ENCODE results near the gene PDE2A. TPM values are rescaled to one million over a fixed set of nuclear protein-coding genes. Genes with fewer than 3 reads are reported as not detected.

Gene PDE2A
- polyA plus RNA-seq, 1 experiment, result 0.64 TPM

DNA sequence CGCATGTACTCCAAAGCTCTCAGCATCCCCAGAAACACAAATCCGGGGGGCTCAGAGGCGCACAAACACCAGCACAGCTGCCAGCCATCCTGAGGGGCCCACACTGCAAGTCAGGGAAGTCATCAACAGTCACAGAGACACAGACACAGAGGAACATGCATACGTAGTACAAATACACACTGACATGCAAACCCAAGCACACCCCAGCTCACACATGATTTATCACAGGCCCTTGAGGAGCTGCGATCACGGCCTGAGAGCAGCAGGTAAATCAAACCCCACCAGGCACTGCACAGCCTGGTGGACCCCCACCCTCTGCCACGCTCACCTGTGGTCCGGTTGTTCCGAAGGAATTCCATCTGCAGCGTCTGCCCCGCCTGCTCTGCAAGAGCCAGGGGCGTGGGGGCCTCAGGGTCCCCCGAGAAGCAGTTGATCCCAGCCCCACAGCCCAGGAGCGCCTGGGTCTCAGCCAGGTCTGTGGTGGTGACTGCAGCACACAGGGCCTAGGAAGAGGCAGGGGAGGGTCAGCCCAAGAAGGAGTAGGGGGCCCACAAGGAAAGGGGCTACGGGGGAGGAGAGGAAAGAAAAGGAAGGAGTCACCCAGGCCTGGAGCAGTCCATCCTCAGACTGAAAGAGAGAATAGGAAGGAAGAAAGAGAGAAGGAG, 28.5 kb upstream of the PDE2A start:
- peaks cover 45% of the 10 kb centered on the region for H3K36me3 ChIP-seq (ENCODE audit: control insufficient read depth, insufficient read depth, low read length)
- ChIA-PET POLR2A (interaction anchor here (0.6 to 0.7 kb wide), 4 partner anchors 10 to 350 kb away, joined by 3 to 8 read pairs (median 4); no protein-coding TSS in a partner anchor), CTCF (interaction anchor here (0.7 to 5.1 kb wide), 11 partner anchors 11 to 475 kb away, joined by 3 to 43 read pairs (median 6); partner anchors contain the start of gene STARD10)
- peak overlapping the region; percentile 5; the same call in 1 of the 2 replicates for H3K4me3 ChIP-seq (ENCODE audit: low read depth, low read length)
- no peaks in the 10 kb centered on the region for H3K27me3 ChIP-seq (ENCODE audit: control insufficient read depth, insufficient read depth, low read length)
- no peak for DNase-seq (ENCODE audit: low read depth)
- no peak for TF ChIP-seq CTCF (IDR thresholded peaks at IDR 0.05; ENCODE audit: insufficient read depth, low read depth, low read length)

GRCh38 chr11:72702096-72702495, 27.9 kb upstream of the PDE2A start:
- POLR2A ChIA-PET, result interaction anchor here (0.6 to 0.7 kb wide), 2 partner anchors 105 to 349 kb away, joined by 4 to 8 read pairs; no protein-coding TSS in a partner anchor
- Histone ChIP-seq H3K27me3 (ENCODE audit: control insufficient read depth, insufficient read depth, low read length) (no peaks in the 10 kb centered on the region), H3K4me3 (ENCODE audit: low read depth, low read length) (no peak overlapping the region), H3K36me3 (ENCODE audit: control insufficient read depth, insufficient read depth, low read length) (peaks cover 45% of the 10 kb centered on the region)
- no peak for DNase-seq (ENCODE audit: low read depth)
- CTCF ChIA-PET, result interaction anchor here (1.1 to 5.1 kb wide), 5 partner anchors 10 to 116 kb away, joined by 4 to 43 read pairs (median 9); partner anchors contain the start of gene STARD10
- no peak for TF ChIP-seq CTCF (IDR thresholded peaks at IDR 0.05; ENCODE audit: insufficient read depth, low read depth, low read length)

GRCh38 chr11:72701466-72701865, 27.2 kb upstream of the PDE2A start:
- no peak for DNase-seq (ENCODE audit: low read depth)
- POLR2A ChIA-PET, result no interaction called here
- Histone ChIP-seq H3K4me3 (ENCODE audit: low read depth, low read length) (no peak overlapping the region), H3K27me3 (ENCODE audit: control insufficient read depth, insufficient read depth, low read length) (no peaks in the 10 kb centered on the region), H3K36me3 (ENCODE audit: control insufficient read depth, insufficient read depth, low read length) (peaks cover 43% of the 10 kb centered on the region)
- TF ChIP-seq CTCF (IDR thresholded peaks at IDR 0.05; ENCODE audit: insufficient read depth, low read depth, low read length), result no peak
- CTCF ChIA-PET, result interaction anchor here (1.1 to 5.1 kb wide), 3 partner anchors 19 to 115 kb away, joined by 4 to 43 read pairs (median 10); partner anchors contain the start of gene STARD10

GRCh38 chr11:72700146-72700545, 25.9 kb upstream of the PDE2A start:
- no peaks in the 10 kb centered on the region for H3K27me3 ChIP-seq (ENCODE audit: control insufficient read depth, insufficient read depth, low read length)
- ChIA-PET POLR2A (no interaction called here), CTCF (interaction anchor here (1.6 to 6.1 kb wide), 2 partner anchors 16 to 25 kb away, joined by 4 to 41 read pairs; no protein-coding TSS in a partner anchor)
- no peak for DNase-seq (ENCODE audit: low read depth)
- peaks cover 53% of the 10 kb centered on the region for H3K36me3 ChIP-seq (ENCODE audit: control insufficient read depth, insufficient read depth, low read length)
- TF ChIP-seq CTCF (IDR thresholded peaks at IDR 0.05; ENCODE audit: insufficient read depth, low read depth, low read length), result no peak
- no peak overlapping the region for H3K4me3 ChIP-seq (ENCODE audit: low read depth, low read length)

DNA sequence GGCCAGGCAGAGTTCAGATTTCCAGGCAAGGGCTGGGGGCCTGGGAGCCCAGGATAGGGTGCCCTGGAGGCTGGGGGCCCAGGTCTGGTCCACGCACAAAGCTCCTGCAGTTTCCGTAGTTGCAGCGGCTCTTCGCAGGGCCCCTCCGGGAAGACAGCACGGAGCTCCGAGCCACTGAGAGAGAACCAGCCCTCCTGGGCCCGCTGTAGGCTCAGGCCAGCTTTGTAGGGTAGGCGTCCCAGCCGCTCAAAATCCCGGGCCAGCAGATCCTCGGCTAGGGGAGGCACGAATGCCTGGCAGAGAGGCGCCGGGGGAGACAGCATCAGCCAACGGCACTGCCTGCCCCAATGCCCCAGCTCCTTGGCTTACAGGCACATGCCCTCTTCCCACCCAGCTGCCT, 23.6 kb upstream of the PDE2A start:
- Histone ChIP-seq H3K36me3 (ENCODE audit: control insufficient read depth, insufficient read depth, low read length) (peaks cover 69% of the 10 kb centered on the region), H3K4me3 (ENCODE audit: low read depth, low read length) (no peak overlapping the region), H3K27me3 (ENCODE audit: control insufficient read depth, insufficient read depth, low read length) (no peaks in the 10 kb centered on the region)
- no peak for DNase-seq (ENCODE audit: low read depth)
- ChIA-PET POLR2A (no interaction called here), CTCF (interaction anchor here (1.7 to 6.1 kb wide), 2 partner anchors 14 to 115 kb away, joined by 4 to 41 read pairs; no protein-coding TSS in a partner anchor)
- TF ChIP-seq CTCF (IDR thresholded peaks at IDR 0.05; ENCODE audit: insufficient read depth, low read depth, low read length), result no peak

All from BJ (cell line).